HG03354 (cell line): ENCODE results near the gene PACSIN2.

Experiments
- ATAC-seq: cut with Tn5 transposase; IDR thresholded peaks from one replicate; pipeline ENCODE4 v1.9.1; 2021; ENCODE audit warnings: mild to moderate bottlenecking; ENCODE audit not compliant: unreplicated experiment, poor library complexity, severe bottlenecking

PACSIN2 gene

GRCh38 chr22:42914511-42915076 is 100.4 kb downstream of the PACSIN2 start:
- ATAC-seq: no peak

GRCh38 chr22:42913874-42914510 is 101.0 kb downstream of the PACSIN2 start:
- ATAC-seq: no peak

- no peak for ATAC-seq
These were observed 102.9 kb downstream of the PACSIN2 start for GRCh38 chr22:42912059-42912458.

- no peak for ATAC-seq
These were observed 104.6 kb downstream of the PACSIN2 start for GRCh38 chr22:42910221-42910942.

GRCh38 chr22:42909363-42910058 is 105.4 kb downstream of the PACSIN2 start:
- ATAC-seq: no peak

GRCh38 chr22:42908374-42908746 is 106.6 kb downstream of the PACSIN2 start:
- no peak for ATAC-seq

GRCh38 chr22:42907404-42908373 is 107.3 kb downstream of the PACSIN2 start:
- ATAC-seq: no peak

- ATAC-seq: no peak
These were observed 108.2 kb downstream of the PACSIN2 start for GRCh38 chr22:42906605-42907348.

- ATAC-seq: no peak
These were observed 109.2 kb downstream of the PACSIN2 start for GRCh38 chr22:42905702-42906183.

- ATAC-seq: no peak
These were observed 109.7 kb downstream of the PACSIN2 start for GRCh38 chr22:42905217-42905616.

- no peak for ATAC-seq
These were observed 110.9 kb downstream of the PACSIN2 start for GRCh38 chr22:42904050-42904449.

- ATAC-seq: no peak
These were observed 112.0 kb downstream of the PACSIN2 start for GRCh38 chr22:42902875-42903510.

- ATAC-seq: no peak
These were observed 113.0 kb downstream of the PACSIN2 start for GRCh38 chr22:42901790-42902508.

- ATAC-seq: no peak
These were observed 117.0 kb downstream of the PACSIN2 start for GRCh38 chr22:42897960-42898359.

GRCh38 chr22:42895541-42895981 is 119.4 kb downstream of the PACSIN2 start:
- ATAC-seq: no peak

GRCh38 chr22:42895087-42895486 is 119.9 kb downstream of the PACSIN2 start:
- no peak for ATAC-seq

GRCh38 chr22:42893371-42894150 is 121.4 kb downstream of the PACSIN2 start:
- no peak for ATAC-seq
